ENCODE measurements around the gene CDH4. TPM values are rescaled to one million over a fixed set of nuclear protein-coding genes. Genes with fewer than 3 reads are reported as not detected.

CDH4 gene
- total and polyA plus RNA-seq, 2 donors (not counting 3 experiments of a cell fraction or from before 2014, with no cell fraction given), result 0.17 to 0.51 TPM

GRCh38 chr20:61561111-61561830 lies 309.2 kb downstream of the CDH4 start:
- Histone ChIP-seq H3K79me2 (ENCODE audit: control insufficient read depth, insufficient read depth, low read length) (no peaks in the 10 kb centered on the region), H3K4me3 (replicated peaks in 1 of 3; ENCODE audit: insufficient read depth in 1 of 3, low read depth in 1 of 3, low read length in 3 of 3) (no peak overlapping the region), H3K27ac (ENCODE audit: insufficient read depth, low read depth, low read length) (no peak overlapping the region), H3K9me1 (replicated peaks; ENCODE audit: control insufficient read depth, extremely low read depth, insufficient read depth, low read length) (no peaks in the 10 kb centered on the region), H3K27me3 (ENCODE audit: control insufficient read depth in 2 of 2, insufficient read depth in 2 of 2, low read length in 2 of 2) (no peaks in the 10 kb centered on the region), H3K9me3 (replicated peaks; ENCODE audit: control insufficient read depth, insufficient read depth, low read length) (peaks cover 5% of the 10 kb centered on the region), H3K4me2 (ENCODE audit: insufficient read depth, low read length) (no peak overlapping the region), H3K36me3 (ENCODE audit: control insufficient read depth in 2 of 2, extremely low read depth in 1 of 2, insufficient read depth in 2 of 2, low read length in 2 of 2) (no peaks in the 10 kb centered on the region), H4K20me1 (replicated peaks; ENCODE audit: control insufficient read depth, extremely low read depth, insufficient read depth, low read length) (no peaks in the 10 kb centered on the region), H3K9ac (replicated peaks; ENCODE audit: extremely low read depth, insufficient read depth, low read length) (no peak overlapping the region), H3K4me1 (ENCODE audit: control insufficient read depth, extremely low read depth, insufficient read depth, low read length) (no peaks in the 10 kb centered on the region), H2AFZ (ENCODE audit: low read depth, low read length) (no peak overlapping the region)
- TF ChIP-seq, protein P1, sequence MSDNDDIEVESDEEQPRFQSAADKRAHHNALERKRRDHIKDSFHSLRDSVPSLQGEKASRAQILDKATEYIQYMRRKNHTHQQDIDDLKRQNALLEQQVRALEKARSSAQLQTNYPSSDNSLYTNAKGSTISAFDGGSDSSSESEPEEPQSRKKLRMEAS (IDR thresholded peaks at IDR 0.05; ENCODE audit: insufficient read depth, insufficient read length), result no peak
- no peak for TF ChIP-seq GATA2 (IDR thresholded peaks at IDR 0.05; ENCODE audit: insufficient read depth, insufficient read length, low read depth, low read length)
- TF ChIP-seq, protein P2, sequence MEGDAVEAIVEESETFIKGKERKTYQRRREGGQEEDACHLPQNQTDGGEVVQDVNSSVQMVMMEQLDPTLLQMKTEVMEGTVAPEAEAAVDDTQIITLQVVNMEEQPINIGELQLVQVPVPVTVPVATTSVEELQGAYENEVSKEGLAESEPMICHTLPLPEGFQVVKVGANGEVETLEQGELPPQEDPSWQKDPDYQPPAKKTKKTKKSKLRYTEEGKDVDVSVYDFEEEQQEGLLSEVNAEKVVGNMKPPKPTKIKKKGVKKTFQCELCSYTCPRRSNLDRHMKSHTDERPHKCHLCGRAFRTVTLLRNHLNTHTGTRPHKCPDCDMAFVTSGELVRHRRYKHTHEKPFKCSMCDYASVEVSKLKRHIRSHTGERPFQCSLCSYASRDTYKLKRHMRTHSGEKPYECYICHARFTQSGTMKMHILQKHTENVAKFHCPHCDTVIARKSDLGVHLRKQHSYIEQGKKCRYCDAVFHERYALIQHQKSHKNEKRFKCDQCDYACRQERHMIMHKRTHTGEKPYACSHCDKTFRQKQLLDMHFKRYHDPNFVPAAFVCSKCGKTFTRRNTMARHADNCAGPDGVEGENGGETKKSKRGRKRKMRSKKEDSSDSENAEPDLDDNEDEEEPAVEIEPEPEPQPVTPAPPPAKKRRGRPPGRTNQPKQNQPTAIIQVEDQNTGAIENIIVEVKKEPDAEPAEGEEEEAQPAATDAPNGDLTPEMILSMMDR (IDR thresholded peaks at IDR 0.05; ENCODE audit: extremely low read depth in 1 of 2, insufficient read depth in 1 of 2, low read depth in 1 of 2, low read length in 2 of 2), result no peak
- TF ChIP-seq MYC (IDR thresholded peaks at IDR 0.05; ENCODE audit: low read depth, low read length), result no peak
- TF ChIP-seq FOS (IDR thresholded peaks at IDR 0.05; ENCODE audit: borderline replicate concordance, insufficient read depth, low read length), result no peak
- TF ChIP-seq POLR2A (IDR thresholded peaks at IDR 0.05; ENCODE audit: low read depth, low read length), result no peak
- TF ChIP-seq JUN (IDR thresholded peaks at IDR 0.05; ENCODE audit: borderline replicate concordance, insufficient read depth, insufficient read length, low read depth), result no peak
- no peak for TF ChIP-seq POLR2AphosphoS5 (IDR thresholded peaks at IDR 0.05; ENCODE audit: insufficient read depth, low read depth, low read length)
- TF ChIP-seq EZH2 (IDR thresholded peaks at IDR 0.05; ENCODE audit: borderline replicate concordance, low read depth, low read length, severe bottlenecking), result no peak
- POLR2A ChIA-PET, result no interaction called here
- DNase-seq (ENCODE audit: low read depth, low spot score), result no peak
- no TSS peak for BruUV-seq (replicated peaks)
- dilution Hi-C loops (cut with MboI; ENCODE audit: extremely low pct_ligation_motif_present, low sequenced_read_pairs) (no loop called here), intact Hi-C loops (cut with micrococcal nuclease) (no loop called here)
- CTCF ChIA-PET, result no interaction called here
- FAIRE-seq, result no peak

All from endothelial cell of umbilical vein (primary cell).